Smooth muscle cell (in vitro differentiated cells): ENCODE data around the gene CCDC12. TPM values are rescaled to one million over a fixed set of nuclear protein-coding genes. Genes with fewer than 3 reads are reported as not detected.

Experiments used
- DNase-seq: peaks from one replicate; lab custom pipeline; 2025; ENCODE audit not compliant: unreplicated experiment; lab: John Stamatoyannopoulos, UW
- H2AFZ ChIP-seq: fragments of 200-600 bp; sonication (generic); 2 replicates; pipeline ENCODE4 v1.6.0; 2016; ENCODE audit warnings: antibody characterized with exemption, low read depth, mild to moderate bottlenecking
- H3F3A ChIP-seq: fragments of 200-600 bp; sonication (generic); 2 replicates; pipeline ENCODE4 v1.6.0; 2017; ENCODE audit warnings: antibody characterized with exemption, low read depth
- H3K27ac ChIP-seq: fragments of 200-600 bp; sonication (generic); 2 replicates; pipeline ENCODE4 v1.5.1; 2016; ENCODE audit warnings: low read depth, mild to moderate bottlenecking
- H3K27me3 ChIP-seq: fragments of 200-600 bp; sonication (generic); 2 replicates; pipeline ENCODE4 v1.6.1; 2016; ENCODE audit warnings: low read depth, mild to moderate bottlenecking
- H3K36me3 ChIP-seq: fragments of 200-600 bp; sonication (generic); 2 replicates; pipeline ENCODE4 v1.5.1; 2016; ENCODE audit warnings: low read depth
- H3K4me1 ChIP-seq: fragments of 200-600 bp; sonication (generic); 2 replicates; pipeline ENCODE4 v1.5.1; 2016; ENCODE audit warnings: low read depth
- H3K4me2 ChIP-seq: fragments of 200-600 bp; sonication (generic); 2 replicates; pipeline ENCODE4 v1.6.0; 2016; ENCODE audit warnings: mild to moderate bottlenecking
- H3K4me3 ChIP-seq: fragments of 200-600 bp; sonication (generic); 2 replicates; pipeline ENCODE4 v1.5.1; 2016; ENCODE audit warnings: mild to moderate bottlenecking
- H3K79me2 ChIP-seq: fragments of 200-600 bp; sonication (generic); 2 replicates; pipeline ENCODE4 v1.6.0; 2016; ENCODE audit warnings: low read depth, mild to moderate bottlenecking
- H3K9ac ChIP-seq: fragments of 200-600 bp; sonication (generic); 2 replicates; pipeline ENCODE4 v1.6.0; 2016; ENCODE audit warnings: low read depth
- H3K9me3 ChIP-seq: fragments of 200-600 bp; sonication (generic); replicated peaks from 2 replicates; pipeline ENCODE4 v1.5.1; 2016; ENCODE audit warnings: low read depth
- H4K20me1 ChIP-seq: fragments of 200-600 bp; sonication (generic); 2 replicates; pipeline ENCODE4 v1.6.0; 2016; ENCODE audit warnings: low read depth
- CTCF ChIP-seq: fragments of 200-600 bp; sonication (generic); IDR thresholded peaks from 2 replicates; pipeline ENCODE4 v1.5.1; 2017; ENCODE audit warnings: borderline replicate concordance, mild to moderate bottlenecking, antibody characterized with exemption; ENCODE audit not compliant: insufficient read depth, poor library complexity, severe bottlenecking
- WGBS: methylation state at CpG from one replicate; pipeline ENCODE4 v1.1.7; 2016; ENCODE audit warnings: low lambda C conversion rate; 5-methylcytosine and 5-hydroxymethylcytosine counted together
- polyA plus RNA-seq: library from polyadenylated mRNA; unstranded; fragments of >200 nt; fragmentation: Nextera tagmentation; extraction: Ambion mirVana; gene quantifications from 2 replicates; pipeline ENCODE4 v1.2.1, GENCODE V29; 2016
- total RNA-seq: library from RNA; depleted of rRNA; stranded (reverse); fragments of >200 nt; gene quantifications from 2 replicates; pipeline ENCODE4 v1.2.3, GENCODE V29; 2014

The CCDC12 gene
- total and polyA plus RNA-seq, 2 experiments from 2014 or later, result 23.9 to 52.4 TPM

- no peak overlapping the region for H3K9ac ChIP-seq
- H3K9me3 ChIP-seq, result no peaks in the 10 kb centered on the region
- no peak for DNase-seq
- no peak overlapping the region for H2AFZ ChIP-seq
- no peak overlapping the region for H3K4me2 ChIP-seq
- peaks cover 56% of the 10 kb centered on the region for H4K20me1 ChIP-seq
- no peak for TF ChIP-seq CTCF
- H3K4me3 ChIP-seq, result no peak overlapping the region
- 95% methylated on average over 3 of the region's 3 CpGs for WGBS
- peaks cover 37% of the 10 kb centered on the region for H3K79me2 ChIP-seq
- H3K4me1 ChIP-seq, result no peaks in the 10 kb centered on the region
- H3K27ac ChIP-seq, result no peak overlapping the region
- H3F3A ChIP-seq, result no peaks in the 10 kb centered on the region
- no peaks in the 10 kb centered on the region for H3K36me3 ChIP-seq
- H3K27me3 ChIP-seq, result no peaks in the 10 kb centered on the region
These were observed 90.9 kb downstream of the CCDC12 start for GRCh38 chr3:46885612-46886011.

GRCh38 chr3:46884929-46885328 is 91.6 kb downstream of the CCDC12 start:
- H3K4me1 ChIP-seq, result no peaks in the 10 kb centered on the region
- H3K36me3 ChIP-seq, result no peaks in the 10 kb centered on the region
- TF ChIP-seq CTCF, result no peak
- 78% methylated on average over 7 of the region's 7 CpGs for WGBS
- H3K9ac ChIP-seq, result no peak overlapping the region
- no peak overlapping the region for H3K27ac ChIP-seq
- DNase-seq, result no peak
- H4K20me1 ChIP-seq, result peaks cover 51% of the 10 kb centered on the region
- no peak overlapping the region for H3K4me3 ChIP-seq
- H3K4me2 ChIP-seq, result no peak overlapping the region
- H2AFZ ChIP-seq, result no peak overlapping the region
- H3K27me3 ChIP-seq, result no peaks in the 10 kb centered on the region
- H3K9me3 ChIP-seq, result no peaks in the 10 kb centered on the region
- peaks cover 37% of the 10 kb centered on the region for H3K79me2 ChIP-seq
- no peaks in the 10 kb centered on the region for H3F3A ChIP-seq

- H4K20me1 ChIP-seq, result peaks cover 46% of the 10 kb centered on the region
- H3K27me3 ChIP-seq, result no peaks in the 10 kb centered on the region
- H3F3A ChIP-seq, result no peaks in the 10 kb centered on the region
- TF ChIP-seq CTCF, result no peak
- H2AFZ ChIP-seq, result no peak overlapping the region
- H3K4me2 ChIP-seq, result peak overlapping the region; percentile 90
- H3K27ac ChIP-seq, result no peak overlapping the region
- no peaks in the 10 kb centered on the region for H3K36me3 ChIP-seq
- H3K4me3 ChIP-seq, result peak overlapping the region; percentile 67
- WGBS, result 23% methylated on average over 5 of the region's 5 CpGs
- peaks cover 37% of the 10 kb centered on the region for H3K79me2 ChIP-seq
- H3K9ac ChIP-seq, result no peak overlapping the region
- DNase-seq, result no peak
- no peaks in the 10 kb centered on the region for H3K9me3 ChIP-seq
- peaks cover under 1% of the 10 kb centered on the region for H3K4me1 ChIP-seq
These were observed 92.1 kb downstream of the CCDC12 start for GRCh38 chr3:46884427-46884826.

GRCh38 chr3:46883830-46884185 is 92.7 kb downstream of the CCDC12 start:
- DNase-seq, result no peak
- Histone ChIP-seq H3K9ac (no peak overlapping the region), H3K79me2 (peaks cover 32% of the 10 kb centered on the region), H3K27ac (no peak overlapping the region), H3K4me3 (peak overlapping the region; percentile 67), H2AFZ (no peak overlapping the region), H3K4me1 (peaks cover 7% of the 10 kb centered on the region), H3K9me3 (no peaks in the 10 kb centered on the region), H3F3A (no peaks in the 10 kb centered on the region), H3K36me3 (no peaks in the 10 kb centered on the region), H3K4me2 (peak overlapping the region; percentile 90), H3K27me3 (no peaks in the 10 kb centered on the region), H4K20me1 (peaks cover 40% of the 10 kb centered on the region)
- 15% methylated on average over 4 of the region's 4 CpGs for WGBS
- TF ChIP-seq CTCF, result no peak
